ENCODE results near the gene TMEM259.

DNA sequence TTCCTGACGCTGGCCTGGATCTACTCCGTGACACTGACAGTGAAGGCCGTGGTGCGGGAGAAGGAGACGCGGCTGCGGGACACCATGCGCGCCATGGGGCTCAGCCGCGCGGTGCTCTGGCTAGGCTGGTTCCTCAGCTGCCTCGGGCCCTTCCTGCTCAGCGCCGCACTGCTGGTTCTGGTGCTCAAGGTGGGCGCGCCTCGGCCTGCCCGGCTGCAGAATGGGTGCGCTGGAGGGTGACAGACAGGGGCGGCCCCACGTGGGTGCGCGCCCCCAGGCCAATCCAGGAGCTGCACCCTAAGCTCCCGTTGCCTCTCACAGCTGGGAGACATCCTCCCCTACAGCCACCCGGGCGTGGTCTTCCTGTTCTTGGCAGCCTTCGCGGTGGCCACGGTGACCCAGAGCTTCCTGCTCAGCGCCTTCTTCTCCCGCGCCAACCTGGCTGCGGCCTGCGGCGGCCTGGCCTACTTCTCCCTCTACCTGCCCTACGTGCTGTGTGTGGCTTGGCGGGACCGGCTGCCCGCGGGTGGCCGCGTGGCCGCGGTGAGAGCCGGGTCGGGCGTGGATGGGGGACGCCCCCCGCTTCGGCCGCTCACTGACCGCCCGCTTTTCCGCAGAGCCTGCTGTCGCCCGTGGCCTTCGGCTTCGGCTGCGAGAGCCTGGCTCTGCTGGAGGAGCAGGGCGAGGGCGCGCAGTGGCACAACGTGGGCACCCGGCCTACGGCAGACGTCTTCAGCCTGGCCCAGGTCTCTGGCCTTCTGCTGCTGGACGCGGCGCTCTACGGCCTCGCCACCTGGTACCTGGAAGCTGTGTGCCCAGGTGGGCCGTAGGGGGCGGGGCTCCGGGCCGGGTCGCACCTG lies 26.1 kb upstream of the TMEM259 start:
- TF ChIP-seq, protein P1, sequence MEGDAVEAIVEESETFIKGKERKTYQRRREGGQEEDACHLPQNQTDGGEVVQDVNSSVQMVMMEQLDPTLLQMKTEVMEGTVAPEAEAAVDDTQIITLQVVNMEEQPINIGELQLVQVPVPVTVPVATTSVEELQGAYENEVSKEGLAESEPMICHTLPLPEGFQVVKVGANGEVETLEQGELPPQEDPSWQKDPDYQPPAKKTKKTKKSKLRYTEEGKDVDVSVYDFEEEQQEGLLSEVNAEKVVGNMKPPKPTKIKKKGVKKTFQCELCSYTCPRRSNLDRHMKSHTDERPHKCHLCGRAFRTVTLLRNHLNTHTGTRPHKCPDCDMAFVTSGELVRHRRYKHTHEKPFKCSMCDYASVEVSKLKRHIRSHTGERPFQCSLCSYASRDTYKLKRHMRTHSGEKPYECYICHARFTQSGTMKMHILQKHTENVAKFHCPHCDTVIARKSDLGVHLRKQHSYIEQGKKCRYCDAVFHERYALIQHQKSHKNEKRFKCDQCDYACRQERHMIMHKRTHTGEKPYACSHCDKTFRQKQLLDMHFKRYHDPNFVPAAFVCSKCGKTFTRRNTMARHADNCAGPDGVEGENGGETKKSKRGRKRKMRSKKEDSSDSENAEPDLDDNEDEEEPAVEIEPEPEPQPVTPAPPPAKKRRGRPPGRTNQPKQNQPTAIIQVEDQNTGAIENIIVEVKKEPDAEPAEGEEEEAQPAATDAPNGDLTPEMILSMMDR (IDR thresholded peaks at IDR 0.05), result no peak
- TF ChIP-seq POLR2A (IDR thresholded peaks at IDR 0.05), result no peak
